ENCODE results near the gene PBX3. TPM values are rescaled to one million over a fixed set of nuclear protein-coding genes. Genes with fewer than 3 reads are reported as not detected.

PBX3 gene
- total and polyA plus RNA-seq, 2 experiments from 2014 or later = 133 to 134 TPM

DNA sequence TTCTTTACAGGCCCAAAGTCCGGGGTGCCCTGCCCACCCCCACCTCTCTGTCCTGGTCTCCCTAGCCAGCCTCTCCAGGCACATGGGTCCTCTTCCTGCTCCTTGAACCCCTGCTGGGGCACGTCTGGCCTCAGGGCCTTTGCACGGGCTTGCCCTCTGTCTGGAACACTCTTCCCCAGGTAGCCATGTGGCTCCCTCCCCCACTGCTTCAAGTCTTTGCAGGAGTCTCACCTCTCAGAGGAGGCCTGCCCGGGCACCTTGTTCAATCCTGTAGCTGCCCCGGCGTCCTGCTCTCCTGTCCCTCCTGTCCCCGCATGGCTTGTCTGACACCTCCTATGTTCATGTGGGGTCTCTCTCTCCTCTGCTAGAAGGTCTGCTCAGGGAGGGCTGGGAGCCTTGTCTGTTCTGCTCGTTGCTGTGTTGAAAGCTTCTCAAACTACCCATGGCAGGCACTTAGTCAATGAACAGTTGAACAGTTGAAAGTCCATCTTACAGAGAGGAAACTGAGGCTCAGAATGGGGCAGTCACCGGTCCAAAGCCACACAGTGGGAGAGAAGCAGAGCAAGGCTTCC, 241.4 kb downstream of the PBX3 start:
- H3K9me3 ChIP-seq (ENCODE audit: low read depth) = no peaks in the 10 kb centered on the region
- H3K4me1 ChIP-seq (ENCODE audit: low read depth) = no peaks in the 10 kb centered on the region
- DNase-seq (ENCODE audit: low read depth in 1 of 2, low spot score in 1 of 2) = no peak
- H3K4me3 ChIP-seq = no peak overlapping the region
- H3K36me3 ChIP-seq = no peaks in the 10 kb centered on the region
- no peak overlapping the region for H3K27ac ChIP-seq
- TF ChIP-seq, protein P1, sequence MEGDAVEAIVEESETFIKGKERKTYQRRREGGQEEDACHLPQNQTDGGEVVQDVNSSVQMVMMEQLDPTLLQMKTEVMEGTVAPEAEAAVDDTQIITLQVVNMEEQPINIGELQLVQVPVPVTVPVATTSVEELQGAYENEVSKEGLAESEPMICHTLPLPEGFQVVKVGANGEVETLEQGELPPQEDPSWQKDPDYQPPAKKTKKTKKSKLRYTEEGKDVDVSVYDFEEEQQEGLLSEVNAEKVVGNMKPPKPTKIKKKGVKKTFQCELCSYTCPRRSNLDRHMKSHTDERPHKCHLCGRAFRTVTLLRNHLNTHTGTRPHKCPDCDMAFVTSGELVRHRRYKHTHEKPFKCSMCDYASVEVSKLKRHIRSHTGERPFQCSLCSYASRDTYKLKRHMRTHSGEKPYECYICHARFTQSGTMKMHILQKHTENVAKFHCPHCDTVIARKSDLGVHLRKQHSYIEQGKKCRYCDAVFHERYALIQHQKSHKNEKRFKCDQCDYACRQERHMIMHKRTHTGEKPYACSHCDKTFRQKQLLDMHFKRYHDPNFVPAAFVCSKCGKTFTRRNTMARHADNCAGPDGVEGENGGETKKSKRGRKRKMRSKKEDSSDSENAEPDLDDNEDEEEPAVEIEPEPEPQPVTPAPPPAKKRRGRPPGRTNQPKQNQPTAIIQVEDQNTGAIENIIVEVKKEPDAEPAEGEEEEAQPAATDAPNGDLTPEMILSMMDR (IDR thresholded peaks at IDR 0.05; ENCODE audit: low read depth, low read length) = no peak
- H3K27me3 ChIP-seq = no peaks in the 10 kb centered on the region

GRCh38 chr9:125989090-125989501, 241.9 kb downstream of the PBX3 start:
- no peaks in the 10 kb centered on the region for H3K36me3 ChIP-seq
- no peak for DNase-seq (ENCODE audit: low read depth in 1 of 2, low spot score in 1 of 2)
- H3K4me1 ChIP-seq (ENCODE audit: low read depth) = no peaks in the 10 kb centered on the region
- no peak overlapping the region for H3K27ac ChIP-seq
- H3K4me3 ChIP-seq = no peak overlapping the region
- no peaks in the 10 kb centered on the region for H3K9me3 ChIP-seq (ENCODE audit: low read depth)
- TF ChIP-seq, protein P1 (IDR thresholded peaks at IDR 0.05; ENCODE audit: low read depth, low read length) = no peak
- H3K27me3 ChIP-seq = no peaks in the 10 kb centered on the region

DNA sequence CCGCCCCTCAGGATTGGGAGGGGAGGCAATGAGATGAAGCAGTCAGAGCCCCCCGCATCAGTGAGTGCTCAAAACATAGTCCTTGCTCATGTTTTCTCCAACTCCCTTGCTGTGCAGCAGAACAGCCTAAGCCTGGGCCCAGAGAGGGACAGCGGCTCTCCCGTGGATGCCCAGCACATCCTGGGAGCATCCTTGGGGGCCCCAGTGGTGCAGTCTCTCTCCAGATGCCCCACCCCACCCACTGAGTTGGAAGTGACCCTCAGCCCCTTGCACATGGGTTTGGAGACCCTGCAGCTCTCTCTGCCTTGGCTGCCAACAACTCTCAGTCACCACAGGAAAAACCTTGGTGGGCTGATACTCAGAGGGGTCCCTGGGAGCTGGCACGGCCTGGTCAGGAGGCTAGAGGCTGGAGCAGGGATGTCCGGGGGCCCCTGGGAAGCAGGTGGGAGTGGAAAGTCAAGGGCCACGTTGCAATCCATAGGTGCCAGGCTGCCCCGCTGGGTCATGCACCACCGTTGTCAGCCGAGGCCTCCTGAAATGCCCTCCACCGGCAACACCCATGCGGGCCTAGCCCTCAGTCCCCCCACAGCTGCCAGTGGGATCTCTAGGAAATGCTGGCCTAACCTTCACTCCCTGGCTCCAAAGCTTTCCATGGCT, 242.5 kb downstream of the PBX3 start:
- Histone ChIP-seq H3K4me1 (ENCODE audit: low read depth) (no peaks in the 10 kb centered on the region), H3K36me3 (no peaks in the 10 kb centered on the region), H3K27me3 (no peaks in the 10 kb centered on the region), H3K4me3 (no peak overlapping the region), H3K27ac (no peak overlapping the region), H3K9me3 (ENCODE audit: low read depth) (no peaks in the 10 kb centered on the region)
- no peak for DNase-seq (ENCODE audit: low read depth in 1 of 2, low spot score in 1 of 2)
- TF ChIP-seq, protein P1 (IDR thresholded peaks at IDR 0.05; ENCODE audit: low read depth, low read length) = no peak

GRCh38 chr9:125990186-125990792, 243.1 kb downstream of the PBX3 start:
- DNase-seq (ENCODE audit: low read depth in 1 of 2, low spot score in 1 of 2) = no peak
- TF ChIP-seq, protein P1 (IDR thresholded peaks at IDR 0.05; ENCODE audit: low read depth, low read length) = no peak

GRCh38 chr9:125990793-125991220, 243.6 kb downstream of the PBX3 start:
- no peaks in the 10 kb centered on the region for H3K4me1 ChIP-seq (ENCODE audit: low read depth)
- H3K27me3 ChIP-seq = no peaks in the 10 kb centered on the region
- H3K27ac ChIP-seq = no peak overlapping the region
- H3K4me3 ChIP-seq = no peak overlapping the region
- no peak for DNase-seq (ENCODE audit: low read depth in 1 of 2, low spot score in 1 of 2)
- no peaks in the 10 kb centered on the region for H3K9me3 ChIP-seq (ENCODE audit: low read depth)
- TF ChIP-seq, protein P1 (IDR thresholded peaks at IDR 0.05; ENCODE audit: low read depth, low read length) = no peak
- H3K36me3 ChIP-seq = no peaks in the 10 kb centered on the region

More at GRCh38 chr9:125990186-125990792, 243.1 kb downstream of the PBX3 start:
- Histone ChIP-seq H3K27ac (no peak overlapping the region), H3K4me3 (no peak overlapping the region), H3K27me3 (no peaks in the 10 kb centered on the region), H3K9me3 (ENCODE audit: low read depth) (no peaks in the 10 kb centered on the region), H3K36me3 (no peaks in the 10 kb centered on the region), H3K4me1 (ENCODE audit: low read depth) (no peaks in the 10 kb centered on the region)
